Endothelial cell of umbilical vein (primary cell): ENCODE data around the gene OSGEPL1.

Experiments used
- CTCF ChIP-seq, 2 donors: IDR thresholded peaks; 1 replicate in 1 of 2; 2 replicates in 1 of 2; pipeline ENCODE4 v1.5.1; 2011; ENCODE audit warnings: low read length in 2 of 2, mild to moderate bottlenecking in 2 of 2, moderate library complexity in 2 of 2, control low read depth in 1 of 2, inconsistent platforms in 1 of 2, low read depth in 1 of 2; ENCODE audit not compliant: insufficient read depth in 1 of 2; ENCODE audit errors: extremely low read depth in 1 of 2
- EZH2 ChIP-seq: IDR thresholded peaks from 2 replicates; pipeline ENCODE4 v1.6.1; 2012; ENCODE audit warnings: borderline replicate concordance, low read depth, mild to moderate bottlenecking, moderate library complexity, low read length, inconsistent platforms; ENCODE audit not compliant: severe bottlenecking
- FOS ChIP-seq: IDR thresholded peaks from 2 replicates; pipeline ENCODE4 v1.6.1; 2011; ENCODE audit warnings: mild to moderate bottlenecking, low read length, moderate library complexity, borderline replicate concordance; ENCODE audit not compliant: insufficient read depth
- POLR2A ChIP-seq: IDR thresholded peaks from 2 replicates; pipeline ENCODE4 v1.6.1; 2012; ENCODE audit warnings: low read depth, mild to moderate bottlenecking, control low read depth, low read length

GRCh38 chr2:189709501-189710221 lies 52.9 kb downstream of the OSGEPL1 start:
- TF ChIP-seq CTCF (IDR thresholded peaks at IDR 0.05; ENCODE audit: extremely low read depth in 1 of 2, insufficient read depth in 1 of 2, low read depth in 1 of 2, low read length in 2 of 2): no peak
- no peak for TF ChIP-seq POLR2A
- no peak for TF ChIP-seq EZH2
- TF ChIP-seq FOS: no peak
